Hepatocyte (in vitro differentiated cells): ENCODE measurements around the gene CBARP. TPM values are rescaled to one million over a fixed set of nuclear protein-coding genes. Genes with fewer than 3 reads are reported as not detected.

ENCODE experiments used
- DNase-seq: peaks from one replicate; pipeline ENCODE4 v3.0.0-alpha.2; 2016; ENCODE audit warnings: low spot score
- H2AFZ ChIP-seq: fragments of 200-600 bp; sonication (generic); 2 replicates; pipeline ENCODE4 v1.6.0; 2016; ENCODE audit warnings: antibody characterized with exemption, mild to moderate bottlenecking
- H3K27ac ChIP-seq: fragments of 200-600 bp; sonication (generic); 2 replicates; pipeline ENCODE4 v1.5.1; 2016; ENCODE audit warnings: mild to moderate bottlenecking
- H3K27me3 ChIP-seq: fragments of 200-600 bp; sonication (generic); 2 replicates; pipeline ENCODE4 v1.6.1; 2016
- H3K36me3 ChIP-seq: fragments of 200-600 bp; sonication (generic); replicated peaks from 2 replicates; pipeline ENCODE4 v1.5.1; 2016; ENCODE audit warnings: low read depth; ENCODE audit not compliant: insufficient read depth
- H3K4me1 ChIP-seq: fragments of 200-600 bp; sonication (generic); 2 replicates; pipeline ENCODE4 v1.5.1; 2016; ENCODE audit warnings: mild to moderate bottlenecking, moderate library complexity; ENCODE audit not compliant: insufficient read depth
- H3K4me2 ChIP-seq: fragments of 200-600 bp; sonication (generic); 2 replicates; pipeline ENCODE4 v1.6.0; 2016
- H3K4me3 ChIP-seq: fragments of 200-600 bp; sonication (generic); 2 replicates; pipeline ENCODE4 v1.5.1; 2016; ENCODE audit warnings: mild to moderate bottlenecking
- H3K79me2 ChIP-seq: fragments of 200-600 bp; sonication (generic); 2 replicates; pipeline ENCODE4 v1.6.0; 2017; ENCODE audit warnings: mild to moderate bottlenecking
- H3K9me2 ChIP-seq: fragments of 200-600 bp; sonication (generic); replicated peaks from 2 replicates; pipeline ENCODE4 v1.6.0; 2017; ENCODE audit warnings: mild to moderate bottlenecking; ENCODE audit not compliant: insufficient read depth
- H3K9me3 ChIP-seq: fragments of 200-600 bp; sonication (generic); 2 replicates; pipeline ENCODE4 v1.5.1; 2016; ENCODE audit warnings: low read depth, mild to moderate bottlenecking
- H4K20me1 ChIP-seq: fragments of 200-600 bp; sonication (generic); 2 replicates; pipeline ENCODE4 v1.6.0; 2016; ENCODE audit warnings: mild to moderate bottlenecking; ENCODE audit not compliant: insufficient read depth, poor library complexity, severe bottlenecking
- CTCF ChIP-seq: fragments of 200-600 bp; sonication (generic); IDR thresholded peaks from 2 replicates; pipeline ENCODE4 v1.5.1; 2016; ENCODE audit warnings: antibody characterized with exemption, mild to moderate bottlenecking; ENCODE audit not compliant: poor library complexity
- EZH2 ChIP-seq: fragments of 200-600 bp; sonication (generic); IDR thresholded peaks from 2 replicates; pipeline ENCODE4 v1.6.1; 2016; ENCODE audit warnings: antibody characterized with exemption, mild to moderate bottlenecking, borderline replicate concordance
- EZH2phosphoT487 ChIP-seq: fragments of 200-600 bp; sonication (generic); IDR thresholded peaks from one replicate; pipeline ENCODE4 v1.6.1; 2018; ENCODE audit warnings: antibody characterized with exemption, mild to moderate bottlenecking, low read depth, moderate library complexity; ENCODE audit not compliant: unreplicated experiment, severe bottlenecking
- WGBS: methylation state at CpG from one replicate; pipeline ENCODE4 v1.1.6; 2016; ENCODE audit warnings: low lambda C conversion rate; ENCODE audit errors: missing lambda C conversion rate; 5-methylcytosine and 5-hydroxymethylcytosine counted together
- polyA plus RNA-seq: library from polyadenylated mRNA; unstranded; fragments of >200 nt; fragmentation: Nextera tagmentation; extraction: Ambion mirVana; gene quantifications from 2 replicates; pipeline ENCODE4 v1.2.1, GENCODE V29; 2016
- total RNA-seq: library from RNA; depleted of rRNA; stranded (reverse); fragments of >200 nt; gene quantifications from 2 replicates; pipeline ENCODE4 v1.2.3, GENCODE V29; 2014

Gene CBARP
- total and polyA plus RNA-seq, 2 experiments from 2014 or later: 4.2 to 7.1 TPM

- Histone ChIP-seq H4K20me1 (no peaks in the 10 kb centered on the region), H3K27ac (no peak overlapping the region), H3K4me3 (no peak overlapping the region), H3K9me3 (no peaks in the 10 kb centered on the region), H3K4me1 (peaks cover 22% of the 10 kb centered on the region), H2AFZ (no peak overlapping the region), H3K36me3 (no peaks in the 10 kb centered on the region), H3K27me3 (no peaks in the 10 kb centered on the region), H3K9me2 (no peaks in the 10 kb centered on the region), H3K4me2 (no peak overlapping the region), H3K79me2 (peaks cover 4% of the 10 kb centered on the region)
- no peak for TF ChIP-seq EZH2phosphoT487
- no peak for TF ChIP-seq EZH2
- TF ChIP-seq CTCF: no peak
- no peak for DNase-seq
- 97% methylated on average over 24 of the region's 45 CpGs for WGBS
Measured at GRCh38 chr19:1234051-1234954, 3.5 kb downstream of the CBARP start.

GRCh38 chr19:1233115-1233667 lies 4.6 kb downstream of the CBARP start:
- Histone ChIP-seq H3K27ac (peak overlapping the region; percentile 50), H3K9me2 (no peaks in the 10 kb centered on the region), H3K4me1 (peaks cover 22% of the 10 kb centered on the region), H3K79me2 (peaks cover 4% of the 10 kb centered on the region), H3K36me3 (no peaks in the 10 kb centered on the region), H3K4me2 (peak overlapping the region; percentile 20), H3K27me3 (no peaks in the 10 kb centered on the region), H3K4me3 (no peak overlapping the region), H2AFZ (no peak overlapping the region), H3K9me3 (no peaks in the 10 kb centered on the region), H4K20me1 (no peaks in the 10 kb centered on the region)
- DNase-seq: no peak
- WGBS: 97% methylated on average over 24 of the region's 24 CpGs
- TF ChIP-seq EZH2phosphoT487 (no peak), CTCF (no peak), EZH2 (no peak)

GRCh38 chr19:1232652-1233072 lies 5.1 kb downstream of the CBARP start:
- Histone ChIP-seq H3K4me3 (no peak overlapping the region), H2AFZ (no peak overlapping the region), H3K9me3 (no peaks in the 10 kb centered on the region), H3K27me3 (no peaks in the 10 kb centered on the region), H3K36me3 (no peaks in the 10 kb centered on the region), H3K4me1 (peaks cover 22% of the 10 kb centered on the region), H3K79me2 (peaks cover 4% of the 10 kb centered on the region), H3K9me2 (no peaks in the 10 kb centered on the region), H4K20me1 (no peaks in the 10 kb centered on the region), H3K27ac (peak overlapping the region; percentile 50), H3K4me2 (peak overlapping the region; percentile 20)
- DNase-seq: peak; percentile 68
- WGBS: 69% methylated on average over 15 of the region's 15 CpGs
- TF ChIP-seq EZH2 (no peak), CTCF (no peak), EZH2phosphoT487 (no peak)
